Measurements from ENCODE around the gene MLLT3.

- TF ChIP-seq POLR2A (IDR thresholded peaks at IDR 0.05) (no peak), CTCF (IDR thresholded peaks at IDR 0.05) (no peak)
Measured at GRCh38 chr9:20579524-20580314, 42.6 kb downstream of the MLLT3 start.

All from right lobe of liver (tissue), 4 donors.